ENCODE results near the gene UBTD1.

DNA sequence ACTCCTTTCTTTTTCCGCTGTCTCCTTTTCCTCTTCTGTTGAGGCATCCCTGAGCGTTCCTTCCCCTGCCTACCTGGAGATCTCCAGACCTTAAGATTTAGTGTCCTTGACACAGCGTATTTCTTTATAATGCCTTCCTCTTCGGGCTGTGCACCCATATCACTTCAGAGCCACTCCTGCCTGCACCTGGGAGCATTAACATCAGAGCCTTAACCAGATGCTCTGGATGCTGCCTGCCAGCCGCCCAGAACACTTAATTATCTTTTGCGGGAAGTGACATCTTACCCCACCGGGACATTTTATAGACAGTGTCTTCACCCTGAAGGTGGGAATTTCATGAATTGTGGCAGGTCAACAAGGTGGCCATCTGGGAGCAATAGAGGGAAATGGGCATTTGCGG lies 24.2 kb downstream of the UBTD1 start:
- no peak for TF ChIP-seq ZNF274 (IDR thresholded peaks at IDR 0.05; ENCODE audit: low read depth, low read length)
- TF ChIP-seq YY1 (IDR thresholded peaks at IDR 0.05; ENCODE audit: insufficient read depth, insufficient read length), result no peak
- TF ChIP-seq SUZ12 (IDR thresholded peaks at IDR 0.05; ENCODE audit: extremely low read depth, insufficient read depth, insufficient read length), result no peak
